ENCODE measurements around the gene EPC1.

Gene EPC1

DNA sequence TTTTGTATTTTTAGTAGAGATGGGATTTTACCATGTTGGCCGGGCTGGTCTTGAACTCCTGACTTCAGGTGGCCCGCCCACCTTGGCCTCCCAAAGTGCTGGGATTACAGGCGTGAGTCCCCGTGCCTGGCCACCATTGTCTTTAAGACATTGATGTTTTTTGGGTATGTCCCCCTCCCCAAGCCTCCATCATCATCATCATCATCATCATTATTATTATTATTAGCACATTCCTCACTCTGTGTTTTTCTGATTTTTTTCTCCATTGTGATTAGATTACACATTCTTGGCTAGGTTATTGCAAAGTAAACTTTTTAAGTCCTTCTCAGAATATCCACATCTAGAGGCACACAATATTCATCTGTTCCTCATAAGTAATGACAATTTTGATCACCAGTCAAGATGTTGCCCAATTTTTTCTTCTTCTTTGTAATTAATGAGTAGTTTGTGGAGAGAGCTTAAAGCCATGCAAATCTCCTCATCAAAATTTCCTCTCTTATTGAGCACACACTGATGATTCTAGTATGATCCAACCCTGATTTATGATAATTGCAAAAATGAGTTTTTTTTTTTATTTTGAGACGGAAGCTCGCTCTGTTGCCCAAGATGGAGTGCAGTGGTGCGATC lies 47.5 kb downstream of the EPC1 start:
- Histone ChIP-seq H3K9ac (ENCODE audit: low read length in 5 of 5) (no peak overlapping the region), H3K27ac (ENCODE audit: low read depth, low read length) (no peak overlapping the region), H3K27me3 (ENCODE audit: control insufficient read depth in 5 of 5, insufficient read depth in 4 of 5, low read length in 5 of 5) (no peaks in the 10 kb centered on the region), H3K4me1 (ENCODE audit: control insufficient read depth in 5 of 5, insufficient read depth in 5 of 5, low read length in 5 of 5) (peaks cover 0 to 9% (median 0%) of the 10 kb centered on the region in 5 donors), H3K36me3 (ENCODE audit: control insufficient read depth in 5 of 5, insufficient read depth in 5 of 5, low read length in 5 of 5) (peaks cover 12 to 17% (median 13%) of the 10 kb centered on the region in 5 donors), H3K4me3 (ENCODE audit: low read depth in 1 of 5, low read length in 5 of 5) (no peak overlapping the region), H3K9me3 (ENCODE audit: control insufficient read depth in 5 of 5, low read length in 5 of 5) (no peaks in the 10 kb centered on the region)

DNA sequence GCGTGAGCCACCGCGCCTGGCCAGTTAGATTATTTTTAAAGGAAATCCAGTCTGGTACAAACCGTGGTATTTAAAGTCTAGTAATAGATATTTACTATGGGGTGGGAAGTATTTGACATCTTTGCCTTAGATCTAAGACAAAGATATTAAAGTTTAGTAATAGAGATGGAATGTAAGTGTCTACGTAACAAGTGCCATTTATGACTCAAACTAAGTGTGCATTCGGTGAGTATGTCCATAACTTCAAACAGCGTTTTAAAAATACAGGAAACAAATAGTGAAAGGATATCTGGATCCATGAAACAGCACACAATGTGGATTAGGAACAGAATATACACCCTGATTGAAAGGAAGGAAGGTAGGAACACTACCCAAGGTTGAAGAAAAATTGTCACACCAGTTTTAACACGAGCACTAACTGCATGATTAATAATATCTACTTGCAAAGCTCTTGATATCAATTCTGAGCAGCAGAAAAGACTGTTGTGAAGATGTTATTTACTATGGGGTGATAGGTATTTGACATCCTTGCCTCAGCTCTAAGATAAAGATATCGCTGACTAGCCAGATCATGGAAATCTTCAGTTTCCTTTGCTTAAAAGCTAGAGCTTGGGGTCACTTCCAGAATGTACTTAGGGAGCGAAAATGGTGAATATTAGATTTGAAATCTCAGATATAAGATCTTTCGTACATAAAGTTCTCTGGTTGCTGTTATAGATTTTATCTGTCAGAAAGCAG lies 48.7 kb downstream of the EPC1 start:
- Histone ChIP-seq H3K27ac (ENCODE audit: low read depth, low read length) (no peak overlapping the region), H3K9ac (ENCODE audit: low read length in 5 of 5) (no peak overlapping the region)

GRCh38 chr10:32295027-32295426 lies 51.9 kb downstream of the EPC1 start:
- Histone ChIP-seq H3K4me3 (ENCODE audit: low read depth in 1 of 5, low read length in 5 of 5) (no peak overlapping the region), H3K36me3 (ENCODE audit: control insufficient read depth in 5 of 5, insufficient read depth in 5 of 5, low read length in 5 of 5) (peaks cover 3 to 19% (median 7%) of the 10 kb centered on the region in 5 donors), H3K9me3 (ENCODE audit: control insufficient read depth in 5 of 5, low read length in 5 of 5) (no peaks in the 10 kb centered on the region), H3K4me1 (ENCODE audit: control insufficient read depth in 5 of 5, insufficient read depth in 5 of 5, low read length in 5 of 5) (peaks cover 0 to 4% (median 0%) of the 10 kb centered on the region in 5 donors), H3K27me3 (ENCODE audit: control insufficient read depth in 5 of 5, insufficient read depth in 4 of 5, low read length in 5 of 5) (no peaks in the 10 kb centered on the region), H3K27ac (ENCODE audit: low read depth, low read length) (no peak overlapping the region), H3K9ac (ENCODE audit: low read length in 5 of 5) (no peak overlapping the region)

More for the DNA sequence above, 48.7 kb downstream of the EPC1 start:
- Histone ChIP-seq H3K4me1 (ENCODE audit: control insufficient read depth in 5 of 5, insufficient read depth in 5 of 5, low read length in 5 of 5) (peaks cover 0 to 9% (median 0%) of the 10 kb centered on the region in 5 donors), H3K36me3 (ENCODE audit: control insufficient read depth in 5 of 5, insufficient read depth in 5 of 5, low read length in 5 of 5) (peaks cover under 1 to 6% (median 3%) of the 10 kb centered on the region in 5 donors), H3K27me3 (ENCODE audit: control insufficient read depth in 5 of 5, insufficient read depth in 4 of 5, low read length in 5 of 5) (no peaks in the 10 kb centered on the region), H3K4me3 (ENCODE audit: low read depth in 1 of 5, low read length in 5 of 5) (no peak overlapping the region), H3K9me3 (ENCODE audit: control insufficient read depth in 5 of 5, low read length in 5 of 5) (no peaks in the 10 kb centered on the region)

GRCh38 chr10:32293581-32293980 lies 53.4 kb downstream of the EPC1 start:
- no peaks in the 10 kb centered on the region for H3K27me3 ChIP-seq (ENCODE audit: control insufficient read depth in 5 of 5, insufficient read depth in 4 of 5, low read length in 5 of 5)
- peaks cover 0 to 4% (median 0%) of the 10 kb centered on the region in 5 donors for H3K4me1 ChIP-seq (ENCODE audit: control insufficient read depth in 5 of 5, insufficient read depth in 5 of 5, low read length in 5 of 5)
- H3K27ac ChIP-seq (ENCODE audit: low read depth, low read length) = no peak overlapping the region
- no peak overlapping the region for H3K4me3 ChIP-seq (ENCODE audit: low read depth in 1 of 5, low read length in 5 of 5)
- no peaks in the 10 kb centered on the region for H3K9me3 ChIP-seq (ENCODE audit: control insufficient read depth in 5 of 5, low read length in 5 of 5)
- H3K9ac ChIP-seq (ENCODE audit: low read length in 5 of 5) = no peak overlapping the region
- H3K36me3 ChIP-seq (ENCODE audit: control insufficient read depth in 5 of 5, insufficient read depth in 5 of 5, low read length in 5 of 5) = peaks cover 3 to 26% (median 9%) of the 10 kb centered on the region in 5 donors

- Histone ChIP-seq H3K27me3 (ENCODE audit: control insufficient read depth in 5 of 5, insufficient read depth in 4 of 5, low read length in 5 of 5) (no peaks in the 10 kb centered on the region), H3K4me3 (ENCODE audit: low read depth in 1 of 5, low read length in 5 of 5) (no peak overlapping the region), H3K9ac (ENCODE audit: low read length in 5 of 5) (no peak overlapping the region), H3K4me1 (ENCODE audit: control insufficient read depth in 5 of 5, insufficient read depth in 5 of 5, low read length in 5 of 5) (peaks cover 0 to 5% (median 0%) of the 10 kb centered on the region in 5 donors), H3K27ac (ENCODE audit: low read depth, low read length) (no peak overlapping the region), H3K36me3 (ENCODE audit: control insufficient read depth in 5 of 5, insufficient read depth in 5 of 5, low read length in 5 of 5) (peaks cover 11 to 40% (median 13%) of the 10 kb centered on the region in 5 donors), H3K9me3 (ENCODE audit: control insufficient read depth in 5 of 5, low read length in 5 of 5) (no peaks in the 10 kb centered on the region)
Measured at GRCh38 chr10:32279795-32280194, 67.2 kb downstream of the EPC1 start.

GRCh38 chr10:32273336-32273735 lies 73.6 kb downstream of the EPC1 start:
- Histone ChIP-seq H3K27me3 (ENCODE audit: control insufficient read depth in 5 of 5, insufficient read depth in 4 of 5, low read length in 5 of 5) (no peaks in the 10 kb centered on the region), H3K9ac (ENCODE audit: low read length in 5 of 5) (no peak overlapping the region), H3K4me3 (ENCODE audit: low read depth in 1 of 5, low read length in 5 of 5) (no peak overlapping the region), H3K9me3 (ENCODE audit: control insufficient read depth in 5 of 5, low read length in 5 of 5) (no peaks in the 10 kb centered on the region), H3K27ac (ENCODE audit: low read depth, low read length) (no peak overlapping the region), H3K36me3 (ENCODE audit: control insufficient read depth in 5 of 5, insufficient read depth in 5 of 5, low read length in 5 of 5) (peaks cover 28 to 59% (median 45%) of the 10 kb centered on the region in 5 donors), H3K4me1 (ENCODE audit: control insufficient read depth in 5 of 5, insufficient read depth in 5 of 5, low read length in 5 of 5) (peaks cover 0 to 10% (median 0%) of the 10 kb centered on the region in 5 donors)

DNA sequence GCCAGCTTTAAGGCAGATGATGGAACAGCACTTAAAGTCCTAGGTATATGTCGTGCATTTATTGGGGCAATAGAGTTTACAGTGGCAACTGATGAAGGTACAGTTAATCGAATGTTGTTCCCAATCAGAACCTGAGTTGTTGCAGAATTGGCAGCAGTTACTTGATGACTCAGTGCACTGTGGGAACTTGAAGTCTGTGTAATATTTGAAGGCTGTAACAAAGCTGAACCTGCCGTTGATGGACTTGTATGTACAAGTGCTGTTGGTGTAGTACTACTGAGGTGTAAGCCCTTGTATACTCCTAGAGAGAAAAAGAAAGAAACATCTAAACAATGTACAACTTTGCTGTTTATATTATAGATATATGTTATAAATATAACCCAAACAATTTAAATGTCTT lies 75.3 kb downstream of the EPC1 start:
- H3K27me3 ChIP-seq (ENCODE audit: control insufficient read depth in 5 of 5, insufficient read depth in 4 of 5, low read length in 5 of 5) = no peaks in the 10 kb centered on the region
- peaks cover 36 to 70% (median 54%) of the 10 kb centered on the region in 5 donors for H3K36me3 ChIP-seq (ENCODE audit: control insufficient read depth in 5 of 5, insufficient read depth in 5 of 5, low read length in 5 of 5)
- H3K4me1 ChIP-seq (ENCODE audit: control insufficient read depth in 5 of 5, insufficient read depth in 5 of 5, low read length in 5 of 5) = peaks cover 0 to 10% (median 0%) of the 10 kb centered on the region in 5 donors
- H3K9me3 ChIP-seq (ENCODE audit: control insufficient read depth in 5 of 5, low read length in 5 of 5) = no peaks in the 10 kb centered on the region
- H3K9ac ChIP-seq (ENCODE audit: low read length in 5 of 5) = no peak overlapping the region
- H3K4me3 ChIP-seq (ENCODE audit: low read depth in 1 of 5, low read length in 5 of 5) = no peak overlapping the region
- H3K27ac ChIP-seq (ENCODE audit: low read depth, low read length) = no peak overlapping the region

DNA sequence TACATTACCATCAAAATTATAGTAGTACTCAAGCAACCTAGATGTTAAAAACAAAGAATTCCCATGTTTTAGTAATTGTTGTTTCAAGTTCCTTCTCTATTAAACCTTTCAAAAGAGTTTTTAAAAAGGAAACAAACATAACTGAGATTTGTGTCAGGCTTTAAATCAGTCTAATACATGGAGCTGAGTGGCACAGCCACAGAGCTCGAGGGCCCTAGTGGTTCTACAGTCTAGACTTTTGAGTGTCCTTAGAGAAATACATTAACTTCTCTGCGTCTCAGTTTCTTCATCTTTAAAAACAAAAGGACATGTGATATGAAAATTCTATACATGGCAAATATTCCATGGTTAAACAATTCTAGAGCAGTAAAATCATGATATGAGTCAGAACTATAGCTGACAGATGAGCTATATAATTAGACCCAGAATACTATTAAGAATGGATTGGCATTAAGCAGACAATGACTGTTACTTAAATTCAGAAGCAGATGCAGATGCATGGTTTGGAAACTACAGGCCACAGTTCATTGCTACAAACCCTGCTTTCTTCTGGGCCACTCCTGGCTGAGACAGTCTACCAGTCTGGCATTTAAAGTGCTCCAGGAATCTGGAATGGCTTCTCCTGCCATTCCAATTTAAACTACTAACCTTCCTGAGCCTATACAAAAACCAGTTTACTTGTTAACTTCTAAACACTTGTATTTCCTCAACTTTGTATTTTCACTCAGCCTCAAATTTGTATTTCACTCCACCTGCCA lies 77.4 kb downstream of the EPC1 start:
- H3K9ac ChIP-seq (ENCODE audit: low read length in 5 of 5) = peak overlapping the region in 1 of 5 donors; percentile 13
- H3K4me3 ChIP-seq (ENCODE audit: low read depth in 1 of 5, low read length in 5 of 5) = no peak overlapping the region
- no peak overlapping the region for H3K27ac ChIP-seq (ENCODE audit: low read depth, low read length)
- no peaks in the 10 kb centered on the region for H3K27me3 ChIP-seq (ENCODE audit: control insufficient read depth in 5 of 5, insufficient read depth in 4 of 5, low read length in 5 of 5)
- H3K36me3 ChIP-seq (ENCODE audit: control insufficient read depth in 5 of 5, insufficient read depth in 5 of 5, low read length in 5 of 5) = peaks cover 36 to 62% (median 52%) of the 10 kb centered on the region in 5 donors
- no peaks in the 10 kb centered on the region for H3K9me3 ChIP-seq (ENCODE audit: control insufficient read depth in 5 of 5, low read length in 5 of 5)
- peaks cover 0 to 10% (median 0%) of the 10 kb centered on the region in 5 donors for H3K4me1 ChIP-seq (ENCODE audit: control insufficient read depth in 5 of 5, insufficient read depth in 5 of 5, low read length in 5 of 5)

DNA sequence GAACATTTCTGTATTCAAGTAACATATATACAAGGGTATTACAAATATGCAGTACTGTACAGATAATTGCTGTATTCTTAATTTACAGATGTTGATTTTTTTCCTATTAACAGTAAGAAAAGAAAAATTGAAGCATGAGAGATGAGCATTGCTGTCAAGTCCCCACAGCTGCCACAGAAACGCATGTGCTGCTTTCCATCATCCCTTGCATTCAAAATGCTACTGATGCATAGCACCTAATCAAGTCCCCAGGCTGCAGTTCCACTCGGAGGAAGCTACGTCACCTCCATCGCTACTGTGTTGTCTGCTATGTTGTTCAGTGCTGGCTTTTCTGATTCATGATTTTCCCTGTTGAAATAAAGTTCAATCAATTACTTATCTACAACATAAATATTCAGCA lies 78.2 kb downstream of the EPC1 start:
- Histone ChIP-seq H3K36me3 (ENCODE audit: control insufficient read depth in 5 of 5, insufficient read depth in 5 of 5, low read length in 5 of 5) (peaks cover 36 to 62% (median 52%) of the 10 kb centered on the region in 5 donors), H3K9me3 (ENCODE audit: control insufficient read depth in 5 of 5, low read length in 5 of 5) (no peaks in the 10 kb centered on the region), H3K4me1 (ENCODE audit: control insufficient read depth in 5 of 5, insufficient read depth in 5 of 5, low read length in 5 of 5) (peaks cover 0 to 10% (median 0%) of the 10 kb centered on the region in 5 donors), H3K9ac (ENCODE audit: low read length in 5 of 5) (no peak overlapping the region), H3K27me3 (ENCODE audit: control insufficient read depth in 5 of 5, insufficient read depth in 4 of 5, low read length in 5 of 5) (no peaks in the 10 kb centered on the region), H3K27ac (ENCODE audit: low read depth, low read length) (no peak overlapping the region), H3K4me3 (ENCODE audit: low read depth in 1 of 5, low read length in 5 of 5) (no peak overlapping the region)

Data from subcutaneous abdominal adipose tissue (tissue), 5 donors.